GF-D8 (cell line): Measurements from ENCODE around the gene LARGE1.

Source experiments
- DNase-seq: peaks from one replicate; lab custom pipeline; 2025; lab: John Stamatoyannopoulos, UW

Gene LARGE1

GRCh38 chr22:33853200-33854097 lies 66.8 kb downstream of the LARGE1 start:
- DNase-seq = no peak

GRCh38 chr22:33851821-33852384 lies 68.4 kb downstream of the LARGE1 start:
- DNase-seq = no peak

- DNase-seq = no peak
Observed at GRCh38 chr22:33851240-33851639, 69.0 kb downstream of the LARGE1 start.

GRCh38 chr22:33850724-33851123 lies 69.6 kb downstream of the LARGE1 start:
- no peak for DNase-seq

GRCh38 chr22:33850193-33850592 lies 70.1 kb downstream of the LARGE1 start:
- DNase-seq = no peak

GRCh38 chr22:33848251-33848650 lies 72.0 kb downstream of the LARGE1 start:
- DNase-seq = no peak

- no peak for DNase-seq
Observed at GRCh38 chr22:33844273-33844672, 76.0 kb downstream of the LARGE1 start.

GRCh38 chr22:33842421-33843094 lies 77.7 kb downstream of the LARGE1 start:
- DNase-seq = no peak

- DNase-seq = no peak
Observed at GRCh38 chr22:33842006-33842354, 78.3 kb downstream of the LARGE1 start.

GRCh38 chr22:33841281-33842005 lies 78.8 kb downstream of the LARGE1 start:
- no peak for DNase-seq

GRCh38 chr22:33838644-33839043 lies 81.6 kb downstream of the LARGE1 start:
- DNase-seq = no peak

- no peak for DNase-seq
Observed at GRCh38 chr22:33837826-33838225, 82.5 kb downstream of the LARGE1 start.

GRCh38 chr22:33835265-33835664 lies 85.0 kb downstream of the LARGE1 start:
- DNase-seq = no peak

- DNase-seq = no peak
Observed at GRCh38 chr22:33832558-33833151, 87.6 kb downstream of the LARGE1 start.

- DNase-seq = no peak
Observed at GRCh38 chr22:33831651-33832050, 88.6 kb downstream of the LARGE1 start.

GRCh38 chr22:33831207-33831606 lies 89.1 kb downstream of the LARGE1 start:
- no peak for DNase-seq

- no peak for DNase-seq
Observed at GRCh38 chr22:33829546-33830280, 90.6 kb downstream of the LARGE1 start.

GRCh38 chr22:33828302-33828701 lies 92.0 kb downstream of the LARGE1 start:
- no peak for DNase-seq

GRCh38 chr22:33825761-33826160 lies 94.5 kb downstream of the LARGE1 start:
- no peak for DNase-seq

- DNase-seq = no peak
Observed at GRCh38 chr22:33823552-33823951, 96.7 kb downstream of the LARGE1 start.

GRCh38 chr22:33821290-33821689 lies 99.0 kb downstream of the LARGE1 start:
- no peak for DNase-seq
